GM13976 (cell line): Measurements from ENCODE around the gene ACSL5.
A peak's percentile ranks its signal among the peaks of the same experiment; 100 is the strongest.
"Not testable (repeated sequence)": the region's sequence is repeated elsewhere in the genome, so short reads cannot be mapped to it uniquely, and the experiment has no call there.

Source experiments
- DNase-seq: peaks from one replicate; pipeline ENCODE4 v3.0.0; 2012; ENCODE audit warnings: low spot score
- CTCF ChIP-seq: IDR thresholded peaks from 2 replicates; pipeline ENCODE4 v1.5.1; 2012; ENCODE audit warnings: borderline replicate concordance, mild to moderate bottlenecking; ENCODE audit not compliant: insufficient read depth; ENCODE audit errors: extremely low read depth, missing control alignments, control extremely low read depth
- in situ Hi-C: fragments of 300-500 bp; cut with MboI; formaldehyde crosslinking; loops from one replicate; pipeline ENCODE4 v1.12.0; 2022; ENCODE audit warnings: low sequenced_read_pairs, mixed read lengths, inconsistent platforms; ENCODE audit not compliant: unreplicated experiment

Gene ACSL5

GRCh38 chr10:112374724-112375541 lies 1.0 kb downstream of the ACSL5 start:
- DNase-seq, result peak; percentile 53
- in situ Hi-C loops, result no loop called here

GRCh38 chr10:112375721-112376395 lies 1.9 kb downstream of the ACSL5 start:
- in situ Hi-C loops, result no loop called here
- no peak for TF ChIP-seq CTCF
- DNase-seq, result peak; percentile 80

More at GRCh38 chr10:112374724-112375541, 1.0 kb downstream of the ACSL5 start:
- no peak for TF ChIP-seq CTCF

- TF ChIP-seq CTCF, result no peak
- peak; percentile 13 for DNase-seq
- in situ Hi-C loops, result no loop called here
These were observed 2.5 kb downstream of the ACSL5 start for GRCh38 chr10:112376396-112376790.

- in situ Hi-C loops, DNase-seq: not testable (repeated sequence)
These were observed 3.2 kb downstream of the ACSL5 start for GRCh38 chr10:112377116-112377515.

GRCh38 chr10:112379635-112380296 lies 5.8 kb downstream of the ACSL5 start:
- in situ Hi-C loops, result no loop called here
- DNase-seq, result no peak
- no peak for TF ChIP-seq CTCF

- TF ChIP-seq CTCF, result no peak
- no peak for DNase-seq
- in situ Hi-C loops, result no loop called here
These were observed 8.8 kb downstream of the ACSL5 start for GRCh38 chr10:112382515-112383235.
